HG02678 (cell line): Measurements from ENCODE around the gene RASEF.
"Not testable (repeated sequence)": the region's sequence is repeated elsewhere in the genome, so short reads cannot be mapped to it uniquely, and the experiment has no call there.

Experiments
- ATAC-seq: cut with Tn5 transposase; IDR thresholded peaks from one replicate; pipeline ENCODE4 v1.9.1; 2021; ENCODE audit warnings: mild to moderate bottlenecking, moderate library complexity; ENCODE audit not compliant: unreplicated experiment

The RASEF gene

GRCh38 chr9:83062651-83063527 lies at the start of gene RASEF:
Gene RASEF (minus strand): TSS chr9:83063142. CDS start chr9:83062867, 275 bp downstream.
- no peak for ATAC-seq

- ATAC-seq, result no peak
Measured at GRCh38 chr9:83111169-83111568, 48.2 kb upstream of the RASEF start.

GRCh38 chr9:83109296-83109695 lies 46.4 kb upstream of the RASEF start:
- ATAC-seq, result no peak

- ATAC-seq, result no peak
Measured at GRCh38 chr9:83108208-83108607, 45.3 kb upstream of the RASEF start.

GRCh38 chr9:83106772-83107171 lies 43.8 kb upstream of the RASEF start:
- no peak for ATAC-seq

- ATAC-seq, result no peak
Measured at GRCh38 chr9:83106263-83106662, 43.3 kb upstream of the RASEF start.

- no peak for ATAC-seq
Measured at GRCh38 chr9:83097633-83098032, 34.7 kb upstream of the RASEF start.

- ATAC-seq, result not testable (repeated sequence)
Measured at GRCh38 chr9:83093311-83093710, 30.4 kb upstream of the RASEF start.

- no peak for ATAC-seq
Measured at GRCh38 chr9:83081846-83082245, 18.9 kb upstream of the RASEF start.

- ATAC-seq, result no peak
Measured at GRCh38 chr9:83081010-83081409, 18.1 kb upstream of the RASEF start.

- not testable (repeated sequence) for ATAC-seq
Measured at GRCh38 chr9:83075932-83076331, 13.0 kb upstream of the RASEF start.

GRCh38 chr9:83072498-83072897 lies 9.6 kb upstream of the RASEF start:
- not testable (repeated sequence) for ATAC-seq

- no peak for ATAC-seq
Measured at GRCh38 chr9:83071626-83072025, 8.7 kb upstream of the RASEF start.

GRCh38 chr9:83070261-83070660 lies 7.3 kb upstream of the RASEF start:
- no peak for ATAC-seq

GRCh38 chr9:83069651-83070050 lies 6.7 kb upstream of the RASEF start:
- no peak for ATAC-seq

- no peak for ATAC-seq
Measured at GRCh38 chr9:83068414-83068813, 5.5 kb upstream of the RASEF start.

GRCh38 chr9:83067579-83067978 lies 4.6 kb upstream of the RASEF start:
- no peak for ATAC-seq

- no peak for ATAC-seq
Measured at GRCh38 chr9:83066771-83067170, 3.8 kb upstream of the RASEF start.

- ATAC-seq, result no peak
Measured at GRCh38 chr9:83065233-83065632, 2.3 kb upstream of the RASEF start.

GRCh38 chr9:83061990-83062650 lies 822 bp downstream of the RASEF start:
- no peak for ATAC-seq

GRCh38 chr9:83061036-83061435 lies 1.9 kb downstream of the RASEF start:
- no peak for ATAC-seq

GRCh38 chr9:83060556-83060955 lies 2.4 kb downstream of the RASEF start:
- ATAC-seq, result no peak
